Pericardium fibroblast (primary cell): ENCODE measurements around the gene SUPT5H. TPM values are rescaled to one million over a fixed set of nuclear protein-coding genes. Genes with fewer than 3 reads are reported as not detected.

ENCODE experiments used
- total RNA-seq: library from RNA; depleted of rRNA; stranded (reverse); fragments of >200 nt; gene quantifications from 2 replicates; pipeline ENCODE4 v1.2.3, GENCODE V29; 2015

The SUPT5H gene
- 66.2 and 68.4 TPM in 2 replicates for total RNA-seq

GRCh38 chr19:39445196-39446111, at the start of gene SUPT5H:
TSS of gene SUPT5H (plus strand) at chr19:39445582. CDS start at chr19:39445891, 309 bp downstream.

GRCh38 chr19:39406656-39407409, 38.5 kb upstream of the SUPT5H start, which contains the start of gene ZFP36:
TSS of gene ZFP36 (plus strand) at chr19:39406847. CDS start at chr19:39406905, 58 bp downstream.

GRCh38 chr19:39412100-39412866, 33.1 kb upstream of the SUPT5H start, which contains the start of gene PLEKHG2:
TSS of gene PLEKHG2 (plus strand) at chr19:39412669. CDS start at chr19:39414087, 1,418 bp downstream.

DNA sequence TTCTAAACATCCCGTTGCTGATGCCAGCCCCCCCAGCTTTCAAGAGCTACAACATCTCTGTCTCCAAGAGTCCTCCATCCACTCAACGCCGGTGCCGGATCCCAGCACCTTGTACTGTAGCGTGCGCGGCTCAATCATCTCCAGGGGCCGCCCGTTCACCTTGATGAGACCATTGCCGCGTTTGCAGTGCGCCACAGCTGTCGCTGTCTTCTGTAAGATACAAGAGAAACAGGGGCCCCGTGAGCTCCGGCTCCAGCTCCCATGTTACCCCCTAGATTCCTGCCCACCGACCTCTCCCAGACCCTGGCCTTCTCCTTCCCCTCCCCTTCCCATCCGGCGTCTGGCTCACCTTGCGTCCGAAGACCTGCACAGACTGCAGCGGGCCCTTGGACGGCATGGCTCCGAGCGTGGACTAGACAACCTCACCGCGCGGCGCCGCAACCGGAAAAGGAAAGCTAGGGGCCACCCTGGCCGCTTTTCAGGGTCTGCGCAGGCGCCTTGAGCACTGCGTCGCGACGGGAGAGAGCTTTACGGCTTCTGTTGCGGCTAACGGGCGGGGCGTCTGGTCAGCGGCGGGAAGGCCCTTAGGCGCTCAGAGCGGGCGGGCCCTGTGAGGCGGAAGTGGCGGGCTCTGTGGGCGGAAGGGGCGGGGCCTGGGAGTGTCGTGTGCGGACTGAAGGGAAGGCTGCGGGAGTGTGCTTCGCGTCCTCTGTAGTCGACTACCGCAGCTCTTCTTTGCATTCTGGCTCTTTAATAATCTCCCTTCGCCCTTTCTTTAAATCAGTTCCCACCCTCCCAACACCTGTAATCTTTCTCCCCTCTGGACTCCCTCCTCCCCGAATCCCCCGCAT, 9.7 kb upstream of the SUPT5H start, which contains the start of gene RPS16:
TSS of gene RPS16 (minus strand) at position 451 of the 851 bp plus-strand sequence. CDS start at position 397, 54 bp downstream.

DNA sequence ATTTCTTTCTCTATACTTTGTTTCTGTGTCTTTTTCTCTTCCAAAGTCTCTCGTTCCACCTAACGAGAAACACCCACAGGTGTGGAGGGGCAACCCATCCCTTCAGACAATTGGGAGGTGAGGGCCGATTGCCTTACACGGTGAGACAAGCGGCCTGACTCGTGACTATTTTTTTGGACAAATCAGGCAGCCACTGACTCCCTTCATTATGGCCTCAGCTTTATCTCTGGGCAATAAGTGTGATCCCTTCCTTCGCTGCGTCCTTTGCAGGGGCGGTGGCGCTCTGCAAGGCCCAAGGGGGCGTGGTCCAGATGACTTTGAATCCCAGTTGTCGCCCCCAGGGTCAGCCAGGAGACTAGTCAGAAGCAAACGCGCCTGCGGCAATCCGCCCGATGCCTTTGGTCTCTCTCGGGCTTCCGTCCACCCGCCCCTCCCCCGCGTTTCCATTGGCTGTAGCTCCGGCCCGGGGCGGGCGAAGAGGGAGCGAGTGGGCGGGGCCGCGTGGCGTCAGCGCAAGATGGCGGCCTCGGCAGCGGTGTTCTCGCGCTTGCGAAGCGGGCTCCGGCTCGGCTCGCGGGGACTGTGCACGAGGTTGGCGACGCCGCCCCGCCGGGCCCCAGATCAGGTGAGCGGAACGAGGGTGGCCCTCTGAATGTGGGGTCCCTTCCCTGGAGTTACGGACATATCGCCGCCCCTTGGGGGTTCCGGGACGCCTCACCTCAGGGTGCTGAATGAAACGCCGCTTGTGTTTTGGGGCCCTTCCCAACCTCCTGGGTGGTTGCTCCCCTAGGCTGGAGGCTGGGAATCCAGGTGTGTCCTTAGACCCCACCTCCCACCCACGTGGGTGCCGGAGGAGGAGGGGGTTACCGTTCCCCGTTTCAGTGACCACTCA, 35.2 kb downstream of the SUPT5H start, which contains the start of gene TIMM50:
TSS of gene TIMM50 (plus strand) at position 502 of the 892 bp plus-strand sequence. CDS start at position 518, 16 bp downstream.

GRCh38 chr19:39498798-39499642, 53.6 kb downstream of the SUPT5H start, which contains the start of gene DLL3:
TSS of gene DLL3 (plus strand) at chr19:39498947. CDS start at chr19:39498975, 28 bp downstream.

DNA sequence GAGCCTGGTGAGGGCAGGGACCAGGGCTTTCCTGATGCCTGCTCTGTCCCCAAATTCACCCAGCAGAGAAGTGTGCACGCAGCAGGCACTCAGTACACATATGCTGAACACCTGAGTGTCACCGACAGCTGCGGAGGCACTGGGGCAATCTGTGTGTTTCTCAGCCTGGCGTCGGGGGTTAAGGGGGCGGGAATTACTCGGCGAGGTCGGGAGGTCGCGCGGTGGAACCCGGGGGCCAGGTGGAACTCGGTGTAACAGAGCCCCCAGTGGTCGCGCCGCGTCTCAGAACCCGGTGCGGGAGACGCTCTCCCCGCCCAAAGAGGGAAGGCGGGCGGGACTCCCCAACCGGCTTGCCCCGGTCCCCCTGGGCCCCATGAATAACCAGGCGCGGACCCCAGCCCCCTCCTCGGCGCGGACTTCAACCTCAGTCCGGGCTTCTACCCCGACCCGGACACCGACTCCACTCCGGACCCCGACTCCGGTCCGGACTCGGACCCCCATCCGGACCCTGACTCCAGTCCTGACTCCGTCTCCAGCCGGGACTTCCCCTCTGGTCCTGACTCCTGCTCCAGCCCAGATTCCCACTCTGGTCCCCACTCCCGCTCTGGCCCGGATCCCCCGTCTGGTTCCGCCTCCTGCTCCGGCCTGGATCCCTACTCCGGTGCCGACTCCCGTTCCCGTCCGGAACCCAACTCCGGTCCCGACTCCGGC, 69.6 kb downstream of the SUPT5H start, which contains the start of gene SELENOV:
TSS of gene SELENOV (plus strand) at position 300 of the 711 bp plus-strand sequence. CDS start at position 374, 74 bp downstream.

Other genes starting within 250 kb of the SUPT5H start
- not detected in 2 replicates for gene NCCRP1, start 248.6 kb upstream of the SUPT5H start, total RNA-seq
- gene SYCN, start 241.3 kb upstream of the SUPT5H start, total RNA-seq, result not detected in 2 replicates
- not detected in 2 replicates for gene IFNL3, start 200.6 kb upstream of the SUPT5H start, total RNA-seq
- gene IFNL4, start 196.7 kb upstream of the SUPT5H start, total RNA-seq, result not detected in 2 replicates
- not detected in 2 replicates for gene IFNL2, start 177.2 kb upstream of the SUPT5H start, total RNA-seq
- not detected in 2 replicates for gene IFNL1, start 149.2 kb upstream of the SUPT5H start, total RNA-seq
- gene LRFN1, start 124.7 kb upstream of the SUPT5H start, total RNA-seq, result 0.34 and 0.82 TPM in 2 replicates
- 1.4 TPM in 1 of 2 replicates, not detected in the other for gene GMFG, start 109.5 kb upstream of the SUPT5H start, total RNA-seq
- gene SAMD4B, start 103.2 kb upstream of the SUPT5H start, total RNA-seq, result 54.0 and 68.6 TPM in 2 replicates
- gene PAF1, start 54.5 kb upstream of the SUPT5H start, total RNA-seq, result 25.4 and 32.8 TPM in 2 replicates
- gene MED29, start 54.2 kb upstream of the SUPT5H start, total RNA-seq, result 23.7 and 33.6 TPM in 2 replicates
- gene ZFP36, start 38.7 kb upstream of the SUPT5H start, total RNA-seq, result 100 and 116 TPM in 2 replicates
- gene PLEKHG2, start 32.9 kb upstream of the SUPT5H start, total RNA-seq, result 18.3 and 29.1 TPM in 2 replicates
- gene RPS16, start 9.6 kb upstream of the SUPT5H start, total RNA-seq, result 2,259 and 2,454 TPM in 2 replicates
- gene TIMM50, start 35.3 kb downstream of the SUPT5H start, total RNA-seq, result 49.8 and 59.7 TPM in 2 replicates
- 0.23 and 1.2 TPM in 2 replicates for gene DLL3, start 53.4 kb downstream of the SUPT5H start, total RNA-seq
- gene SELENOV, start 69.6 kb downstream of the SUPT5H start, total RNA-seq, result not detected in 2 replicates
- 1.0 and 2.2 TPM in 2 replicates for gene EID2B, start 87.3 kb downstream of the SUPT5H start, total RNA-seq
- gene EID2, start 94.6 kb downstream of the SUPT5H start, total RNA-seq, result 9.4 and 17.2 TPM in 2 replicates
- gene LGALS13, start 156.9 kb downstream of the SUPT5H start, total RNA-seq, result not detected in 2 replicates
- not detected in 2 replicates for gene LGALS16, start 210.3 kb downstream of the SUPT5H start, total RNA-seq